Cardiac muscle cell (in vitro differentiated cells and primary cell): ENCODE results near the gene MAMLD1. TPM values are rescaled to one million over a fixed set of nuclear protein-coding genes. Genes with fewer than 3 reads are reported as not detected.

ENCODE experiments used
- DNase-seq, 2 donors: peaks; one replicate each; pipeline versions ENCODE4 v3.0.0 to v3.0.0-alpha.2; 2010 to 2017; ENCODE audit warnings: low read depth in 1 of 2, low spot score in 1 of 2
- H3K27ac ChIP-seq: fragments of 200-600 bp; sonication (generic); 2 replicates; pipeline ENCODE4 v1.5.1; 2016
- H3K27me3 ChIP-seq: fragments of 200-600 bp; sonication (generic); 2 replicates; pipeline ENCODE4 v1.6.0; 2016; ENCODE audit warnings: control low read depth
- H3K36me3 ChIP-seq: fragments of 200-600 bp; sonication (generic); 2 replicates; pipeline ENCODE4 v1.5.1; 2016; ENCODE audit warnings: control low read depth
- H3K4me1 ChIP-seq: fragments of 200-600 bp; sonication (generic); 2 replicates; pipeline ENCODE4 v1.8.1; 2017; ENCODE audit warnings: low read depth, mild to moderate bottlenecking, mixed run types
- H3K4me3 ChIP-seq: fragments of 200-600 bp; sonication (generic); 2 replicates; pipeline ENCODE4 v1.5.1; 2016; ENCODE audit warnings: mild to moderate bottlenecking
- H3K9me3 ChIP-seq: fragments of 200-600 bp; sonication (generic); 2 replicates; pipeline ENCODE4 v1.5.1; 2017; ENCODE audit warnings: low read depth, mild to moderate bottlenecking, control low read depth
- CTCF ChIP-seq: IDR thresholded peaks from 2 replicates; pipeline ENCODE4 v1.5.1; 2012; ENCODE audit warnings: low read depth, mild to moderate bottlenecking, low read length
- polyA plus RNA-seq: library from polyadenylated mRNA; unstranded; fragments of >200 nt; fragmentation: Nextera tagmentation; extraction: Ambion mirVana; gene quantifications from 2 replicates; pipeline ENCODE4 v1.2.1, GENCODE V29; 2016
- total RNA-seq: library from RNA; depleted of rRNA; stranded (reverse); fragments of >200 nt; gene quantifications from 2 replicates; pipeline ENCODE4 v1.2.3, GENCODE V29; 2016

The MAMLD1 gene
- total and polyA plus RNA-seq, 2 experiments from 2014 or later = 0.15 to 0.48 TPM

GRCh38 chrX:150355913-150356312 is 7.2 kb upstream of the MAMLD1 start:
- H3K9me3 ChIP-seq = no peaks in the 10 kb centered on the region
- no peaks in the 10 kb centered on the region for H3K36me3 ChIP-seq
- no peak for DNase-seq
- peaks cover 44% of the 10 kb centered on the region for H3K27me3 ChIP-seq
- H3K4me1 ChIP-seq = no peaks in the 10 kb centered on the region
- H3K4me3 ChIP-seq = no peak overlapping the region
- no peak for TF ChIP-seq CTCF
- H3K27ac ChIP-seq = no peak overlapping the region

GRCh38 chrX:150357790-150358189 is 5.3 kb upstream of the MAMLD1 start:
- peaks cover 63% of the 10 kb centered on the region for H3K27me3 ChIP-seq
- H3K4me3 ChIP-seq = no peak overlapping the region
- H3K36me3 ChIP-seq = no peaks in the 10 kb centered on the region
- no peaks in the 10 kb centered on the region for H3K9me3 ChIP-seq
- TF ChIP-seq CTCF = no peak
- no peak overlapping the region for H3K27ac ChIP-seq
- no peaks in the 10 kb centered on the region for H3K4me1 ChIP-seq
- DNase-seq = no peak

GRCh38 chrX:150358651-150359050 is 4.5 kb upstream of the MAMLD1 start:
- peaks cover 72% of the 10 kb centered on the region for H3K27me3 ChIP-seq
- H3K27ac ChIP-seq = no peak overlapping the region
- no peaks in the 10 kb centered on the region for H3K36me3 ChIP-seq
- no peak for TF ChIP-seq CTCF
- no peaks in the 10 kb centered on the region for H3K4me1 ChIP-seq
- no peak for DNase-seq
- no peak overlapping the region for H3K4me3 ChIP-seq
- no peaks in the 10 kb centered on the region for H3K9me3 ChIP-seq

GRCh38 chrX:150360331-150360730 is 2.8 kb upstream of the MAMLD1 start:
- H3K9me3 ChIP-seq = no peaks in the 10 kb centered on the region
- H3K36me3 ChIP-seq = no peaks in the 10 kb centered on the region
- no peak for TF ChIP-seq CTCF

GRCh38 chrX:150361070-150361776 is 1.9 kb upstream of the MAMLD1 start:
- Histone ChIP-seq H3K9me3 (no peaks in the 10 kb centered on the region), H3K27ac (no peak overlapping the region), H3K27me3 (peaks cover 88% of the 10 kb centered on the region), H3K4me1 (no peaks in the 10 kb centered on the region), H3K36me3 (no peaks in the 10 kb centered on the region), H3K4me3 (no peak overlapping the region)
- DNase-seq = peak in 1 of 2 donors; percentile 51
- TF ChIP-seq CTCF = no peak

More at GRCh38 chrX:150360331-150360730, 2.8 kb upstream of the MAMLD1 start:
- Histone ChIP-seq H3K4me1 (no peaks in the 10 kb centered on the region), H3K27ac (no peak overlapping the region), H3K27me3 (peaks cover 81% of the 10 kb centered on the region), H3K4me3 (no peak overlapping the region)
- DNase-seq = no peak
